Measurements from ENCODE around the gene CNGA4.
"Not testable (repeated sequence)": the region's sequence is repeated elsewhere in the genome, so short reads cannot be mapped to it uniquely, and the experiment has no call there.

CNGA4 gene

DNA sequence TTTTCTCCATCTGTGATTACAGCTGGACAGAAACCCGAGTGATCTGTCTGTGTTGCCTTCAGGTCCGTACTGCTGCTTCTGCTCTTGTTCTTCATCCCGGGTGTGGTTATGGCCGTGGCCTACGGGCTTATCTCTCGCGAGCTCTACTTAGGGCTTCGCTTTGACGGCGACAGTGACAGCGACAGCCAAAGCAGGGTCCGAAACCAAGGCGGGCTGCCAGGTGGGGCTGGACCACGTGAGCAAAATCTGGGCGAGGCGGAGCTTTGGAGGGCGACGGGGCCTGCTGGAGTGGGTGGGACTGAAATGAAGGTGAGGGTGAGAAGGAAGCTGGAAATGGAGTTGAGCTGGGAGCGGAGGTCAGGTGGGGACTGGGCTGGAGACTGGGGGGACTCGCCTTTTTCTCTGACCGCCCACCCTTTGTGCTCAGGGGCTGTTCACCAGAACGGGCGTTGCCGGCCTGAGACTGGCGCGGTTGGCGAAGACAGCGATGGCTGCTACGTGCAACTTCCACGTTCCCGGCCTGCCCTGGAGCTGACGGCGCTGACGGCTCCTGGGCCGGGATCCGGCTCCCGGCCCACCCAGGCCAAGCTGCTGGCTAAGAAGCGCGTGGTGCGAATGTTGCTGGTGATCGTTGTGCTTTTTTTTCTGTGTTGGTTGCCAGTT, 31.8 kb downstream of the CNGA4 start:
- no peak for DNase-seq

DNA sequence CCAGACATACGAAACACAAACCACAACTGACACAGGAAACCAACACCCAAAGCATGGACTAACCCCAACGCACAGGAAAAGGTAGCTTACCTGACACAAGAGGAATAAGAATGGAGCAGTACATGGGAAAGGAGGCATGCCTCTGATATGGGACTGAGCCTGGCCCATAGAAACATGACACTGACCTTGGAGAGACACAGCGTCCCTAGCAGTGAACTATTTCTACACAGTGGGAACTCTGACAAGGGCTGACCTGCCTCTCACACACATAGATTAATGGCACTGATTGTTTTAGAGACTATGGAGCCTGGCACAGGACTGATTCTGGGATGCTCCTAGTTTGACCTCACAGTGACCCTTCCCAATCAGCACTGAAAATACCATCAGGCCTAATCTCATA, 32.7 kb downstream of the CNGA4 start:
- DNase-seq = no peak

GRCh38 chr11:6273188-6273587, 34.3 kb downstream of the CNGA4 start:
- no peak for DNase-seq

- DNase-seq = not testable (repeated sequence)
These were observed 41.9 kb downstream of the CNGA4 start for GRCh38 chr11:6280809-6281208.

- DNase-seq = no peak
These were observed 44.6 kb downstream of the CNGA4 start for GRCh38 chr11:6283453-6284023.

GRCh38 chr11:6284250-6284649, 45.4 kb downstream of the CNGA4 start:
- no peak for DNase-seq

DNA sequence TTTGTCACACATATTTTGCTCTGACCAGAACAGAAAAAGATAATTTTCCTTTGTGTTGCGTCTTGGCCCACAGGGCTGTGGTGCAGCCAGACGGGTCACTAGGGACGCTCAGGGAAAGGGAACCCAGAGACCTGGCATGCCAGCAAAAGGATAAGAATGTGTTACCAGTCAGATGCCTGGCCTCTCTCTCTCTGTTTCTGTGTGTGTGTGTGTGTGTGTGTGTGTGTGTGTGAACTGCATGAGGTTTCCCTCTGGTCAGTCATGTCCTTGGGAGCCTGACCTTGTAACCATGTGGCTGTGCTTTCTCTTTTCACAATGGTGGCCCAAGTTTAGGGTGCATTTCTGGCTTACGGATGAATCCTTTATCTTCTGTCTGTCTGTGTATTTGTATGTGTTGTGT, 46.1 kb downstream of the CNGA4 start:
- DNase-seq = no peak

Measured in OCI-M1 (cell line).